GM23248 (cell line): Measurements from ENCODE around the gene VWA7. TPM values are rescaled to one million over a fixed set of nuclear protein-coding genes. Genes with fewer than 3 reads are reported as not detected.

Source experiments
- DNase-seq: peaks from one replicate; pipeline ENCODE4 v3.0.0-alpha.2; 2015
- H2AFZ ChIP-seq: fragments of 200-600 bp; sonication (generic); 2 replicates; pipeline ENCODE4 v1.6.1; 2016; ENCODE audit warnings: antibody characterized with exemption
- H3F3A ChIP-seq: fragments of 200-600 bp; sonication (generic); 2 replicates; pipeline ENCODE4 v1.6.1; 2016; ENCODE audit warnings: mild to moderate bottlenecking, antibody characterized with exemption, mixed run types; ENCODE audit not compliant: insufficient read depth
- H3K27ac ChIP-seq: fragments of 200-600 bp; sonication (generic); 2 replicates; pipeline ENCODE4 v1.5.1; 2016; ENCODE audit warnings: mild to moderate bottlenecking
- H3K27me3 ChIP-seq: fragments of 200-600 bp; sonication (generic); replicated peaks from 2 replicates; pipeline ENCODE4 v1.6.1; 2016; ENCODE audit warnings: mild to moderate bottlenecking; ENCODE audit not compliant: insufficient read depth
- H3K36me3 ChIP-seq: fragments of 200-600 bp; sonication (generic); 2 replicates; pipeline ENCODE4 v1.6.1; 2016; ENCODE audit warnings: low read depth, mild to moderate bottlenecking
- H3K4me1 ChIP-seq: fragments of 200-600 bp; sonication (generic); 2 replicates; pipeline ENCODE4 v1.6.1; 2016; ENCODE audit warnings: mild to moderate bottlenecking; ENCODE audit not compliant: insufficient read depth
- H3K4me2 ChIP-seq: fragments of 200-600 bp; sonication (generic); one replicate; pipeline ENCODE4 v1.6.1; 2016; ENCODE audit warnings: mild to moderate bottlenecking; ENCODE audit not compliant: unreplicated experiment
- H3K4me3 ChIP-seq: fragments of 200-600 bp; sonication (generic); 2 replicates; pipeline ENCODE4 v1.5.1; 2016; ENCODE audit warnings: mild to moderate bottlenecking
- H3K79me2 ChIP-seq: fragments of 200-600 bp; sonication (generic); 2 replicates; pipeline ENCODE4 v1.6.1; 2016; ENCODE audit warnings: mild to moderate bottlenecking; ENCODE audit not compliant: insufficient read depth
- H3K9ac ChIP-seq: fragments of 200-600 bp; sonication (generic); 2 replicates; pipeline ENCODE4 v1.6.1; 2016; ENCODE audit warnings: mild to moderate bottlenecking
- H3K9me2 ChIP-seq: fragments of 200-600 bp; sonication (generic); 2 replicates; pipeline ENCODE4 v1.6.1; 2016; ENCODE audit warnings: mixed run types, mild to moderate bottlenecking, moderate library complexity; ENCODE audit not compliant: insufficient read depth
- H3K9me3 ChIP-seq: fragments of 200-600 bp; sonication (generic); one replicate; pipeline ENCODE4 v1.6.1; 2017; ENCODE audit warnings: low read depth
- H4K20me1 ChIP-seq: fragments of 200-600 bp; sonication (generic); 2 replicates; pipeline ENCODE4 v1.6.0; 2016; ENCODE audit not compliant: insufficient read depth
- EZH2 ChIP-seq: fragments of 200-600 bp; sonication (generic); IDR thresholded peaks from 2 replicates; pipeline ENCODE4 v1.6.1; 2018; ENCODE audit warnings: antibody characterized with exemption, mild to moderate bottlenecking; ENCODE audit not compliant: insufficient read depth, poor library complexity, severe bottlenecking
- EZH2phosphoT487 ChIP-seq: fragments of 200-600 bp; sonication (generic); IDR thresholded peaks from 2 replicates; pipeline ENCODE4 v1.6.1; 2018; ENCODE audit warnings: antibody characterized with exemption, moderate library complexity, mild to moderate bottlenecking, low read depth; ENCODE audit not compliant: insufficient read depth
- WGBS, 2 experiments: methylation state at CpG; one replicate each; pipeline ENCODE4 v1.1.6; 2015 to 2017; ENCODE audit warnings: low lambda C conversion rate in 2 of 2, low coverage in 1 of 2; ENCODE audit errors: missing lambda C conversion rate in 2 of 2; 5-methylcytosine and 5-hydroxymethylcytosine counted together
- in situ Hi-C: fragments of 300-500 bp; cut with MboI; formaldehyde crosslinking; loops from 2 replicates; pipeline ENCODE4 v1.15.0; 2020
- polyA plus RNA-seq: library from polyadenylated mRNA; unstranded; fragments of >200 nt; fragmentation: Nextera tagmentation; extraction: Ambion mirVana; gene quantifications from 2 replicates; pipeline ENCODE4 v1.2.1, GENCODE V29; 2016
- small RNA-seq: library from RNA; depleted of rRNA; stranded (forward); fragments of <200 nt; gene quantifications from one replicate; pipeline ENCODE3, GENCODE V24; 2014; ENCODE audit warnings: low read depth, low replicate concordance
- total RNA-seq: library from RNA; depleted of rRNA; stranded (reverse); fragments of >200 nt; shearing (Covaris generic); gene quantifications from 2 replicates; pipeline ENCODE4 v1.2.3, GENCODE V29; 2014; rRNA removed

Gene VWA7
- total and polyA plus RNA-seq, 2 experiments from 2014 or later, result 0.54 to 0.56 TPM

- no peaks in the 10 kb centered on the region for H4K20me1 ChIP-seq
- no peaks in the 10 kb centered on the region for H3K9me3 ChIP-seq
- no peaks in the 10 kb centered on the region for H3K36me3 ChIP-seq
- H3K9ac ChIP-seq, result no peak overlapping the region
- no peak for DNase-seq
- in situ Hi-C loops, result no loop called here
- no peaks in the 10 kb centered on the region for H3K9me2 ChIP-seq
- no peak overlapping the region for H2AFZ ChIP-seq
- WGBS, 2 experiments, result 76% methylated on average over 5 of the region's 5 CpGs
- H3K27ac ChIP-seq, result no peak overlapping the region
- no peaks in the 10 kb centered on the region for H3K79me2 ChIP-seq
- no peak overlapping the region for H3K4me2 ChIP-seq
- H3K4me3 ChIP-seq, result no peak overlapping the region
- no peaks in the 10 kb centered on the region for H3K4me1 ChIP-seq
- TF ChIP-seq EZH2 (no peak), EZH2phosphoT487 (no peak)
- H3K27me3 ChIP-seq, result no peaks in the 10 kb centered on the region
- no peaks in the 10 kb centered on the region for H3F3A ChIP-seq
These were observed 56.8 kb downstream of the VWA7 start for GRCh38 chr6:31720196-31720770.

DNA sequence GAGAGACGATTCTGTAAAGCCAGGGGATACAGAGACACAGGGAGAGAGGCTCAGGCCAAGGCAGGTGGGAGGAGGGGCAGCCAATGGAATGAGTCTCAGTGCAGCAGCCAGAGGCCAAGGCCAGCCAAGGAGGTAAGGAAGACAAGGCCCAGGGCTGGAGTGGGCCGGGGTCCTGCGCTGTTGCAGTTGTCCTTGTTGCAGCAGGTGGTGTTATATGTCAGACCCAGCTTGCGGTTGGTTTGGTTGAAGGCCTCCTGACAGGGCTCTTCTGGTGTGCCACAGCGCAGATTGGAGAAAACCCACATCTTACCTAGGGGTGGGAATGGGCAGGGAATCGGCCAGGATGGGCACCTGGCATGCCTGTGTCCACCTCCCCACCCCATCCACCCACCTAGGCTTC lies 58.1 kb downstream of the VWA7 start:
- in situ Hi-C loops, result no loop called here
- 74 to 86% methylated on average over 5 to 6 of the region's 6 CpGs for WGBS, 2 experiments
- H3K4me2 ChIP-seq, result no peak overlapping the region

DNA sequence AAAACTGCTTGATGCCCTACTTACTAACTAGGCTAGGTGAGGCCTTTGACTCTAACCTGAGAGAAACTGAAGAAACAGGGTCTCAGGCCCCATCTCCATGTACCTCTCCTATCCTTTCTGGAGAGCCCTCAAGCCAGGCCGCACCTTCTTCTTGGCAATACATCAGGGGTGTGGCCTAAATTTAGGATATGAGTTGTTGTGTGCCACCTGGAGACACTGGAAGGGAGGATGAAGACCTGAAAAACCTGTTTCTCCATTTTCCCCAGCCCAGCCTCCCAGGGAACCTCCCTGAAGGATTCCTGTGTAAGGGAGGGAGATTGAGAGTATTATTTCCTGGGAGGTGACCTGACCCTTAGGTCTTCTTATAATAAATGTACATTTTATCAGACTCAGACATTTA lies 58.9 kb downstream of the VWA7 start:
- no peaks in the 10 kb centered on the region for H3F3A ChIP-seq
- H3K4me2 ChIP-seq, result no peak overlapping the region
- no peak overlapping the region for H2AFZ ChIP-seq
- no peaks in the 10 kb centered on the region for H3K79me2 ChIP-seq
- no peak for TF ChIP-seq EZH2
- no peak for TF ChIP-seq EZH2phosphoT487
- no peaks in the 10 kb centered on the region for H3K4me1 ChIP-seq
- DNase-seq, result no peak
- 21 to 50% methylated on average over 1 of the region's 1 CpG for WGBS, 2 experiments
- no peak overlapping the region for H3K27ac ChIP-seq
- no peak overlapping the region for H3K4me3 ChIP-seq
- H4K20me1 ChIP-seq, result no peaks in the 10 kb centered on the region
- H3K36me3 ChIP-seq, result no peaks in the 10 kb centered on the region
- no peak overlapping the region for H3K9ac ChIP-seq
- no peaks in the 10 kb centered on the region for H3K9me3 ChIP-seq
- in situ Hi-C loops, result no loop called here
- H3K27me3 ChIP-seq, result no peaks in the 10 kb centered on the region
- H3K9me2 ChIP-seq, result no peaks in the 10 kb centered on the region

More for the DNA sequence above, 58.1 kb downstream of the VWA7 start:
- Histone ChIP-seq H3K4me3 (no peak overlapping the region), H2AFZ (no peak overlapping the region), H4K20me1 (no peaks in the 10 kb centered on the region), H3K4me1 (no peaks in the 10 kb centered on the region), H3K27me3 (no peaks in the 10 kb centered on the region), H3K9ac (no peak overlapping the region), H3K79me2 (no peaks in the 10 kb centered on the region), H3K27ac (no peak overlapping the region), H3K36me3 (no peaks in the 10 kb centered on the region), H3K9me3 (no peaks in the 10 kb centered on the region), H3K9me2 (no peaks in the 10 kb centered on the region), H3F3A (no peaks in the 10 kb centered on the region)
- TF ChIP-seq EZH2phosphoT487 (no peak), EZH2 (no peak)
- DNase-seq, result no peak

DNA sequence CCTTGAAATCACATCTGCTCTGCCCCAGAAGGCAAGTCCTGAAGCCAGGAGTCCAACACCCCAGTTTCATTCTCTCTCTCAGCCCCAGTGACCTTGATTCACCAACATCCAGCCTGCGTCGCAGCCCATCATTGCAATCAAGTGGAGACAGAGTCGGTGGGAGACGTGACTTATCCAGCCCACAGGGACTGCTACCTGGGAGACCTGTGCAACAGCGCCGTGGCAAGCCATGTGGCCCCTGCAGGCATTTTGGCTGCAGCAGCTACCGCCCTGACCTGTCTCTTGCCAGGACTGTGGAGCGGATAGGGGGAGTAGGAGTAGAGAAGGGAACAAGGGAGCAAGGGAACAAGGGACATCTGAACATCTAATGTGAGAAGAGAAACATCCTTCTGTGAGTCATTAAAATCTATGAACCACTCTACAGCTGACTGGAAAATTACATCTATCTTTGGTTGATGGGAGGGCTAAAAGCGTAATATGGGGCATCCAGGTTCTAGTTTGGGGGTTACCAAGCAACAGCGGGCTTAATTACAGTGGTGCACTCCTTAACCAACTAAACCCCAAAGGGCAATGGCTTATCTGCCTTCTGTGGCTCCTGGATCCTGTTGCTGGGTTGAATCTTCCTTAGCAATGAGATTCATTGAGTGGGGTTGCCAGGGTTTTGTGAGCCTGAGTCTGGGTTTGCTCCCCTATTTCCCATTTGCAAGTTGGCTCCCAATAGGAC lies 59.5 kb downstream of the VWA7 start:
- Histone ChIP-seq H3K4me2 (no peak overlapping the region), H2AFZ (no peak overlapping the region), H3K9me3 (no peaks in the 10 kb centered on the region), H3F3A (no peaks in the 10 kb centered on the region), H3K9ac (no peak overlapping the region), H3K36me3 (no peaks in the 10 kb centered on the region), H3K27me3 (no peaks in the 10 kb centered on the region), H4K20me1 (no peaks in the 10 kb centered on the region), H3K27ac (no peak overlapping the region), H3K9me2 (no peaks in the 10 kb centered on the region), H3K4me1 (no peaks in the 10 kb centered on the region), H3K4me3 (no peak overlapping the region), H3K79me2 (no peaks in the 10 kb centered on the region)
- in situ Hi-C loops, result no loop called here
- DNase-seq, result no peak
- TF ChIP-seq EZH2phosphoT487 (no peak), EZH2 (no peak)
- 59 to 61% methylated on average over 10 of the region's 10 CpGs for WGBS, 2 experiments

Small RNA genes lying within 50 kb of the gene (small RNA-seq; reads per million reads assigned to genes)
- gene MSH5-SAPCD1 (not detected), gene RF00019 (not detected), gene RNU6-850P (not detected), gene SAPCD1 (not detected)

Other genes with a start within 250 kb of the VWA7 start
Only the 30 nearest of the 43 such genes appear.
- gene AIF1, start 162.1 kb downstream of the VWA7 start, total RNA-seq, result not detected in 2 replicates
- not detected in 2 replicates for gene AIF1, start 162.1 kb downstream of the VWA7 start, polyA plus RNA-seq
- 46.0 and 50.5 TPM in 2 replicates for gene PRRC2A, start 156.6 kb downstream of the VWA7 start, total RNA-seq
- gene PRRC2A, start 156.6 kb downstream of the VWA7 start, polyA plus RNA-seq, result 42.5 and 47.2 TPM in 2 replicates
- gene BAG6, start 124.7 kb downstream of the VWA7 start, total RNA-seq, result 161 and 198 TPM in 2 replicates
- gene BAG6, start 124.7 kb downstream of the VWA7 start, polyA plus RNA-seq, result 88.2 and 90.8 TPM in 2 replicates
- 0.76 and 3.3 TPM in 2 replicates for gene APOM, start 121.4 kb downstream of the VWA7 start, total RNA-seq
- gene APOM, start 121.4 kb downstream of the VWA7 start, polyA plus RNA-seq, result 5.6 and 5.9 TPM in 2 replicates
- gene C6orf47, start 116.5 kb downstream of the VWA7 start, total RNA-seq, result 20.3 and 28.5 TPM in 2 replicates
- gene C6orf47, start 116.5 kb downstream of the VWA7 start, polyA plus RNA-seq, result 19.4 and 19.5 TPM in 2 replicates
- gene GPANK1, start 112.3 kb downstream of the VWA7 start, total RNA-seq, result 10.6 and 11.3 TPM in 2 replicates
- gene GPANK1, start 112.3 kb downstream of the VWA7 start, polyA plus RNA-seq, result 19.3 and 20.0 TPM in 2 replicates
- 186 and 256 TPM in 2 replicates for gene CSNK2B, start 111.2 kb downstream of the VWA7 start, total RNA-seq
- 224 and 229 TPM in 2 replicates for gene CSNK2B, start 111.2 kb downstream of the VWA7 start, polyA plus RNA-seq
- gene LY6G5B, start 107.4 kb downstream of the VWA7 start, total RNA-seq, result 2.7 and 7.5 TPM in 2 replicates
- gene LY6G5B, start 107.4 kb downstream of the VWA7 start, polyA plus RNA-seq, result 3.9 and 5.9 TPM in 2 replicates
- gene LY6G5C, start 96.3 kb downstream of the VWA7 start, total RNA-seq, result 1.7 TPM in 1 of 2 replicates, not detected in the other
- 5.0 and 5.1 TPM in 2 replicates for gene LY6G5C, start 96.3 kb downstream of the VWA7 start, polyA plus RNA-seq
- 54.0 and 59.9 TPM in 2 replicates for gene ABHD16A, start 74.0 kb downstream of the VWA7 start, total RNA-seq
- 48.0 and 48.5 TPM in 2 replicates for gene ABHD16A, start 74.0 kb downstream of the VWA7 start, polyA plus RNA-seq
- gene LY6G6F, start 70.5 kb downstream of the VWA7 start, total RNA-seq, result not detected in 2 replicates
- not detected in 2 replicates for gene LY6G6F, start 70.5 kb downstream of the VWA7 start, polyA plus RNA-seq
- not detected in 2 replicates for gene LY6G6D, start 62.0 kb downstream of the VWA7 start, total RNA-seq
- not detected in 2 replicates for gene LY6G6D, start 62.0 kb downstream of the VWA7 start, polyA plus RNA-seq
- not detected in 2 replicates for gene LY6G6C, start 55.6 kb downstream of the VWA7 start, total RNA-seq
- gene LY6G6C, start 55.6 kb downstream of the VWA7 start, polyA plus RNA-seq, result not detected in 2 replicates
- gene MPIG6B, start 54.0 kb downstream of the VWA7 start, total RNA-seq, result not detected in 2 replicates
- not detected in 2 replicates for gene MPIG6B, start 54.0 kb downstream of the VWA7 start, polyA plus RNA-seq
- 76.6 and 93.3 TPM in 2 replicates for gene DDAH2, start 48.0 kb downstream of the VWA7 start, total RNA-seq
- gene DDAH2, start 48.0 kb downstream of the VWA7 start, polyA plus RNA-seq, result 77.7 and 90.2 TPM in 2 replicates
- gene CLIC1, start 40.8 kb downstream of the VWA7 start, total RNA-seq, result 447 and 576 TPM in 2 replicates
- 784 and 791 TPM in 2 replicates for gene CLIC1, start 40.8 kb downstream of the VWA7 start, polyA plus RNA-seq
- gene MSH5, start 37.3 kb downstream of the VWA7 start, total RNA-seq, result 4.3 and 7.1 TPM in 2 replicates
- 2.0 and 2.9 TPM in 2 replicates for gene MSH5, start 37.3 kb downstream of the VWA7 start, polyA plus RNA-seq
- gene SAPCD1, start 14.7 kb downstream of the VWA7 start, total RNA-seq, result 2.5 TPM in 1 of 2 replicates, not detected in the other
- gene SAPCD1, start 14.7 kb downstream of the VWA7 start, polyA plus RNA-seq, result 0.85 and 1.3 TPM in 2 replicates
- 47.6 and 66.4 TPM in 2 replicates for gene VARS1, start 18.4 kb upstream of the VWA7 start, total RNA-seq
- 39.1 and 39.8 TPM in 2 replicates for gene VARS1, start 18.4 kb upstream of the VWA7 start, polyA plus RNA-seq
- 32.5 and 40.3 TPM in 2 replicates for gene LSM2, start 29.6 kb upstream of the VWA7 start, total RNA-seq
- gene LSM2, start 29.6 kb upstream of the VWA7 start, polyA plus RNA-seq, result 48.4 and 52.3 TPM in 2 replicates
- gene HSPA1L, start 38.0 kb upstream of the VWA7 start, total RNA-seq, result 1.3 and 1.7 TPM in 2 replicates
- gene HSPA1L, start 38.0 kb upstream of the VWA7 start, polyA plus RNA-seq, result 0.85 and 0.91 TPM in 2 replicates
- gene HSPA1A, start 38.2 kb upstream of the VWA7 start, total RNA-seq, result 86.1 and 107 TPM in 2 replicates
- 67.5 and 76.3 TPM in 2 replicates for gene HSPA1A, start 38.2 kb upstream of the VWA7 start, polyA plus RNA-seq
- 104 and 124 TPM in 2 replicates for gene HSPA1B, start 50.4 kb upstream of the VWA7 start, total RNA-seq
- gene HSPA1B, start 50.4 kb upstream of the VWA7 start, polyA plus RNA-seq, result 58.0 and 61.3 TPM in 2 replicates
- gene NEU1, start 85.5 kb upstream of the VWA7 start, total RNA-seq, result 38.3 and 40.2 TPM in 2 replicates
- 27.8 TPM in 2 replicates for gene NEU1, start 85.5 kb upstream of the VWA7 start, polyA plus RNA-seq
- not detected in 2 replicates for gene SLC44A4, start 101.7 kb upstream of the VWA7 start, total RNA-seq
- gene SLC44A4, start 101.7 kb upstream of the VWA7 start, polyA plus RNA-seq, result not detected in 2 replicates
- 40.2 and 41.5 TPM in 2 replicates for gene EHMT2, start 120.4 kb upstream of the VWA7 start, total RNA-seq
- 26.5 and 27.5 TPM in 2 replicates for gene EHMT2, start 120.4 kb upstream of the VWA7 start, polyA plus RNA-seq
- gene ZBTB12, start 124.8 kb upstream of the VWA7 start, total RNA-seq, result 2.0 and 6.1 TPM in 2 replicates
- not detected in 2 replicates for gene ZBTB12, start 124.8 kb upstream of the VWA7 start, polyA plus RNA-seq
- gene C2, start 150.4 kb upstream of the VWA7 start, total RNA-seq, result 1.3 and 2.1 TPM in 2 replicates
- 1.4 and 2.3 TPM in 2 replicates for gene C2, start 150.4 kb upstream of the VWA7 start, polyA plus RNA-seq
- 4.4 and 7.3 TPM in 2 replicates for gene CFB, start 168.8 kb upstream of the VWA7 start, total RNA-seq
- gene CFB, start 168.8 kb upstream of the VWA7 start, polyA plus RNA-seq, result 3.4 and 3.9 TPM in 2 replicates
- 62.9 and 77.9 TPM in 2 replicates for gene NELFE, start 181.6 kb upstream of the VWA7 start, total RNA-seq
- 108 and 114 TPM in 2 replicates for gene NELFE, start 181.6 kb upstream of the VWA7 start, polyA plus RNA-seq